Measurements from ENCODE around the gene ETNPPL. TPM values are rescaled to one million over a fixed set of nuclear protein-coding genes. Genes with fewer than 3 reads are reported as not detected.
A peak's percentile ranks its signal among the peaks of the same experiment; 100 is the strongest.

The ETNPPL gene
- total and polyA plus RNA-seq, 2 of the 13 experiments (the other 11 are each of a cell fraction or from before 2014, with no cell fraction given) = 1.4 to 6.0 TPM

GRCh38 chr4:108762559-108763225 lies at the start of gene ETNPPL (continued):
- TF ChIP-seq, protein P1, sequence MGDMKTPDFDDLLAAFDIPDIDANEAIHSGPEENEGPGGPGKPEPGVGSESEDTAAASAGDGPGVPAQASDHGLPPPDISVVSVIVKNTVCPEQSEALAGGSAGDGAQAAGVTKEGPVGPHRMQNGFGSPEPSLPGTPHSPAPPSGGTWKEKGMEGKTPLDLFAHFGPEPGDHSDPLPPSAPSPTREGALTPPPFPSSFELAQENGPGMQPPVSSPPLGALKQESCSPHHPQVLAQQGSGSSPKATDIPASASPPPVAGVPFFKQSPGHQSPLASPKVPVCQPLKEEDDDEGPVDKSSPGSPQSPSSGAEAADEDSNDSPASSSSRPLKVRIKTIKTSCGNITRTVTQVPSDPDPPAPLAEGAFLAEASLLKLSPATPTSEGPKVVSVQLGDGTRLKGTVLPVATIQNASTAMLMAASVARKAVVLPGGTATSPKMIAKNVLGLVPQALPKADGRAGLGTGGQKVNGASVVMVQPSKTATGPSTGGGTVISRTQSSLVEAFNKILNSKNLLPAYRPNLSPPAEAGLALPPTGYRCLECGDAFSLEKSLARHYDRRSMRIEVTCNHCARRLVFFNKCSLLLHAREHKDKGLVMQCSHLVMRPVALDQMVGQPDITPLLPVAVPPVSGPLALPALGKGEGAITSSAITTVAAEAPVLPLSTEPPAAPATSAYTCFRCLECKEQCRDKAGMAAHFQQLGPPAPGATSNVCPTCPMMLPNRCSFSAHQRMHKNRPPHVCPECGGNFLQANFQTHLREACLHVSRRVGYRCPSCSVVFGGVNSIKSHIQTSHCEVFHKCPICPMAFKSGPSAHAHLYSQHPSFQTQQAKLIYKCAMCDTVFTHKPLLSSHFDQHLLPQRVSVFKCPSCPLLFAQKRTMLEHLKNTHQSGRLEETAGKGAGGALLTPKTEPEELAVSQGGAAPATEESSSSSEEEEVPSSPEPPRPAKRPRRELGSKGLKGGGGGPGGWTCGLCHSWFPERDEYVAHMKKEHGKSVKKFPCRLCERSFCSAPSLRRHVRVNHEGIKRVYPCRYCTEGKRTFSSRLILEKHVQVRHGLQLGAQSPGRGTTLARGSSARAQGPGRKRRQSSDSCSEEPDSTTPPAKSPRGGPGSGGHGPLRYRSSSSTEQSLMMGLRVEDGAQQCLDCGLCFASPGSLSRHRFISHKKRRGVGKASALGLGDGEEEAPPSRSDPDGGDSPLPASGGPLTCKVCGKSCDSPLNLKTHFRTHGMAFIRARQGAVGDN (CRISPR knock-in tag; IDR thresholded peaks at IDR 0.05) = peak; percentile 89
- 0 out of 2 replicates have a peak, but pooled peaks have one; percentile 64 for TF ChIP-seq PAX8 (CRISPR knock-in tag; IDR thresholded peaks at IDR 0.05; ENCODE audit: borderline replicate concordance)
- TF ChIP-seq RAD51 (IDR thresholded peaks at IDR 0.05; ENCODE audit: borderline replicate concordance) = no peak
- TF ChIP-seq, protein P2, sequence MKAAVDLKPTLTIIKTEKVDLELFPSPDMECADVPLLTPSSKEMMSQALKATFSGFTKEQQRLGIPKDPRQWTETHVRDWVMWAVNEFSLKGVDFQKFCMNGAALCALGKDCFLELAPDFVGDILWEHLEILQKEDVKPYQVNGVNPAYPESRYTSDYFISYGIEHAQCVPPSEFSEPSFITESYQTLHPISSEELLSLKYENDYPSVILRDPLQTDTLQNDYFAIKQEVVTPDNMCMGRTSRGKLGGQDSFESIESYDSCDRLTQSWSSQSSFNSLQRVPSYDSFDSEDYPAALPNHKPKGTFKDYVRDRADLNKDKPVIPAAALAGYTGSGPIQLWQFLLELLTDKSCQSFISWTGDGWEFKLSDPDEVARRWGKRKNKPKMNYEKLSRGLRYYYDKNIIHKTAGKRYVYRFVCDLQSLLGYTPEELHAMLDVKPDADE (CRISPR knock-in tag; IDR thresholded peaks at IDR 0.05) = no peak
- peak; percentile 40; the same call in 1 of the 2 replicates for TF ChIP-seq BRCA1 (CRISPR knock-in tag; IDR thresholded peaks at IDR 0.05)
- 0 out of 2 replicates have a peak, but pooled peaks have one; percentile 7 for TF ChIP-seq RXRB (CRISPR knock-in tag; IDR thresholded peaks at IDR 0.05; ENCODE audit: borderline replicate concordance)
- no peak for TF ChIP-seq ZNF441 (CRISPR knock-in tag; IDR thresholded peaks at IDR 0.05; ENCODE audit: borderline replicate concordance)
- no peak; the same call in 2 of the 3 replicates for TF ChIP-seq MXI1 (IDR thresholded peaks at IDR 0.05; ENCODE audit: borderline replicate concordance, low read depth, low read length)
- TF ChIP-seq TBX3 (IDR thresholded peaks at IDR 0.05; ENCODE audit: borderline replicate concordance) = 0 out of 2 replicates have a peak, but pooled peaks have one; percentile 11
- TF ChIP-seq DMAP1 (CRISPR knock-in tag; IDR thresholded peaks at IDR 0.05) = peak; percentile 90
- no peak for TF ChIP-seq MIER3 (CRISPR knock-in tag; IDR thresholded peaks at IDR 0.05; ENCODE audit: borderline replicate concordance)

Data from HepG2 (cell line).